ENCODE measurements around the gene MRTO4.
"Not testable (repeated sequence)": the region's sequence is repeated elsewhere in the genome, so short reads cannot be mapped to it uniquely, and the experiment has no call there.

MRTO4 gene

GRCh38 chr1:19251305-19252196 is at the start of gene MRTO4, which contains the start of gene EMC1:
Gene MRTO4 (plus strand): TSS chr1:19251805. CDS start chr1:19251836, 31 bp downstream.
Gene EMC1 (minus strand): TSS chr1:19251524. CDS start chr1:19251509, 15 bp downstream.
- DNase-seq = peak; percentile 92

- DNase-seq = no peak
Measured at GRCh38 chr1:19202396-19202795, 49.2 kb upstream of the MRTO4 start.

GRCh38 chr1:19203440-19203839 is 48.2 kb upstream of the MRTO4 start:
- no peak for DNase-seq

- no peak for DNase-seq
Measured at GRCh38 chr1:19204446-19205266, 46.9 kb upstream of the MRTO4 start.

- DNase-seq = no peak
Measured at GRCh38 chr1:19205403-19205802, 46.2 kb upstream of the MRTO4 start.

GRCh38 chr1:19205845-19206244 is 45.8 kb upstream of the MRTO4 start:
- DNase-seq = no peak

GRCh38 chr1:19206947-19207346 is 44.7 kb upstream of the MRTO4 start:
- DNase-seq = no peak

GRCh38 chr1:19208710-19209438 is 42.7 kb upstream of the MRTO4 start:
- DNase-seq = no peak

GRCh38 chr1:19209439-19209989 is 42.1 kb upstream of the MRTO4 start:
- no peak for DNase-seq

GRCh38 chr1:19209990-19210771 is 41.4 kb upstream of the MRTO4 start, which contains the start of gene UBR4:
Gene UBR4 (minus strand): TSS chr1:19210266. CDS start chr1:19210248, 18 bp downstream.
- DNase-seq = peak; percentile 97

GRCh38 chr1:19210772-19211549 is 40.6 kb upstream of the MRTO4 start:
- DNase-seq = no peak

- DNase-seq = no peak
Measured at GRCh38 chr1:19212167-19212566, 39.4 kb upstream of the MRTO4 start.

GRCh38 chr1:19213580-19213979 is 38.0 kb upstream of the MRTO4 start:
- no peak for DNase-seq

- not testable (repeated sequence) for DNase-seq
Measured at GRCh38 chr1:19216585-19216984, 35.0 kb upstream of the MRTO4 start.

GRCh38 chr1:19219451-19219850 is 32.2 kb upstream of the MRTO4 start:
- no peak for DNase-seq

- DNase-seq = no peak
Measured at GRCh38 chr1:19220080-19220846, 31.3 kb upstream of the MRTO4 start.

- no peak for DNase-seq
Measured at GRCh38 chr1:19220991-19221390, 30.6 kb upstream of the MRTO4 start.

- no peak for DNase-seq
Measured at GRCh38 chr1:19222573-19222972, 29.0 kb upstream of the MRTO4 start.

- DNase-seq = no peak
Measured at GRCh38 chr1:19222979-19223824, 28.4 kb upstream of the MRTO4 start.

Data from activated CD8-positive, alpha-beta memory T cell treated with anti-CD3 and anti-CD28 coated beads, Interleukin-2, amount 50 U/mL, for 4 hours (primary cell).